Osteoblast (primary cell): Measurements from ENCODE around the gene KCNJ12. TPM values are rescaled to one million over a fixed set of nuclear protein-coding genes. Genes with fewer than 3 reads are reported as not detected.
A peak's percentile ranks its signal among the peaks of the same experiment; 100 is the strongest.

Experiments
- DNase-seq: peaks from one replicate; pipeline ENCODE4 v3.0.0; 2011; ENCODE audit warnings: low spot score, mixed read lengths; ENCODE audit not compliant: insufficient read length; ENCODE audit errors: missing footprints
- H2AFZ ChIP-seq: 2 replicates; pipeline ENCODE4 v1.6.0; 2011; ENCODE audit warnings: mild to moderate bottlenecking, low read length
- H3K27ac ChIP-seq: 2 replicates; pipeline ENCODE4 v1.5.1; 2011; ENCODE audit warnings: mild to moderate bottlenecking, low read depth, low read length, moderate library complexity
- H3K27me3 ChIP-seq: 2 replicates; pipeline ENCODE4 v1.6.0; 2012; ENCODE audit warnings: mild to moderate bottlenecking, control low read depth, inconsistent platforms, low read length, moderate library complexity; ENCODE audit not compliant: insufficient read depth
- H3K36me3 ChIP-seq: 2 replicates; pipeline ENCODE4 v1.5.1; 2011; ENCODE audit warnings: mild to moderate bottlenecking, low read length, control low read depth, moderate library complexity; ENCODE audit not compliant: insufficient read depth
- H3K4me1 ChIP-seq: 2 replicates; pipeline ENCODE4 v1.5.1; 2011; ENCODE audit warnings: mild to moderate bottlenecking, low read length, control low read depth, moderate library complexity; ENCODE audit not compliant: insufficient read depth
- H3K4me2 ChIP-seq: 2 replicates; pipeline ENCODE4 v1.6.0; 2011; ENCODE audit warnings: mild to moderate bottlenecking, low read length; ENCODE audit not compliant: insufficient read depth
- H3K4me3 ChIP-seq: fragments of 200-600 bp; sonication (generic); 3 replicates; pipeline ENCODE4 v1.5.1; 2012; ENCODE audit warnings: mild to moderate bottlenecking, low read length, inconsistent platforms; ENCODE audit not compliant: insufficient read depth
- H3K79me2 ChIP-seq: 2 replicates; pipeline ENCODE4 v1.6.0; 2012; ENCODE audit warnings: mild to moderate bottlenecking, low read length, control low read depth, inconsistent platforms; ENCODE audit not compliant: insufficient read depth
- H3K9me3 ChIP-seq: 2 replicates; pipeline ENCODE4 v1.5.1; 2011; ENCODE audit warnings: low read depth, low read length, control low read depth
- H4K20me1 ChIP-seq: 2 replicates; pipeline ENCODE4 v1.6.0; 2012; ENCODE audit warnings: mild to moderate bottlenecking, low read length, control low read depth; ENCODE audit not compliant: insufficient read depth
- total RNA-seq: library from RNA; depleted of rRNA; stranded (reverse); fragments of >200 nt; gene quantifications from 2 replicates; pipeline ENCODE4 v1.2.3, GENCODE V29; 2012
- TF ChIP-seq, protein P1 (sequence below): IDR thresholded peaks from 2 replicates; pipeline ENCODE4 v1.5.1; 2011; ENCODE audit warnings: mild to moderate bottlenecking, low read depth, low read length, moderate library complexity; ENCODE audit errors: extremely low read depth

The KCNJ12 gene
- total RNA-seq, 1 donor: under 0.01 TPM

DNA sequence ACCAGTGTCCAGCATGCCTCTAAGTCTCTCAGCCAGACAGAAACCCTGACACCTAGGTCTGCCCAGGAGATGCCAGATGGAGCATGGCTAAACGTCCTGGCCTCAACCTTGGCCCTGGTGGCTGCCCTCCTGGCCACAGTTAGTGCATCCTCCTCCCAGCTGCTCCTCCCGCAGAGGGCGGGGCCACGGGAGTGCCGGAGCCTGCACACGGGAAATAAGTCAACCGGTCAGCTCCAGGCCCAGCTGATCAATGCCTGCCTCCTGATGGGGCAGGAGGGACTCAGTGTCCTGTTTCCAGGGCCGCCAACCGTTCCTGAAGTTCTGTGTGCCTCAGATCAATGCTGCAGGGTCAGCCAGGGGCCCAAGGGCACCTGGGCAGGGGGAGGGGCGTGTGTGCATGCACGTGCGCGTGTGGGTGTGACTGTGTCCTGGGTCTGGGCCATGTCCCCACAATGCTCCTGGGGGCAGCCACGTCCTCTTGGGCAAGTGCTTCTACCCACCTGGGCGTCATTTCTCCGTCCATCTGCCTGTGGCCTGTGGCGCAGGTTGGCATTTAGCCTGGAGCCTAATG is 4.6 kb upstream of the KCNJ12 start:
- H3K4me2 ChIP-seq: no peak overlapping the region
- peaks cover 5% of the 10 kb centered on the region for H3K27me3 ChIP-seq
- TF ChIP-seq, protein P1, sequence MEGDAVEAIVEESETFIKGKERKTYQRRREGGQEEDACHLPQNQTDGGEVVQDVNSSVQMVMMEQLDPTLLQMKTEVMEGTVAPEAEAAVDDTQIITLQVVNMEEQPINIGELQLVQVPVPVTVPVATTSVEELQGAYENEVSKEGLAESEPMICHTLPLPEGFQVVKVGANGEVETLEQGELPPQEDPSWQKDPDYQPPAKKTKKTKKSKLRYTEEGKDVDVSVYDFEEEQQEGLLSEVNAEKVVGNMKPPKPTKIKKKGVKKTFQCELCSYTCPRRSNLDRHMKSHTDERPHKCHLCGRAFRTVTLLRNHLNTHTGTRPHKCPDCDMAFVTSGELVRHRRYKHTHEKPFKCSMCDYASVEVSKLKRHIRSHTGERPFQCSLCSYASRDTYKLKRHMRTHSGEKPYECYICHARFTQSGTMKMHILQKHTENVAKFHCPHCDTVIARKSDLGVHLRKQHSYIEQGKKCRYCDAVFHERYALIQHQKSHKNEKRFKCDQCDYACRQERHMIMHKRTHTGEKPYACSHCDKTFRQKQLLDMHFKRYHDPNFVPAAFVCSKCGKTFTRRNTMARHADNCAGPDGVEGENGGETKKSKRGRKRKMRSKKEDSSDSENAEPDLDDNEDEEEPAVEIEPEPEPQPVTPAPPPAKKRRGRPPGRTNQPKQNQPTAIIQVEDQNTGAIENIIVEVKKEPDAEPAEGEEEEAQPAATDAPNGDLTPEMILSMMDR: no peak
- DNase-seq: peak; percentile 57
- no peaks in the 10 kb centered on the region for H3K9me3 ChIP-seq
- no peak overlapping the region for H3K27ac ChIP-seq
- no peaks in the 10 kb centered on the region for H3K4me1 ChIP-seq
- H3K4me3 ChIP-seq: no peak overlapping the region
- no peak overlapping the region for H2AFZ ChIP-seq
- H3K79me2 ChIP-seq: no peaks in the 10 kb centered on the region
- H3K36me3 ChIP-seq: no peaks in the 10 kb centered on the region
- no peaks in the 10 kb centered on the region for H4K20me1 ChIP-seq

DNA sequence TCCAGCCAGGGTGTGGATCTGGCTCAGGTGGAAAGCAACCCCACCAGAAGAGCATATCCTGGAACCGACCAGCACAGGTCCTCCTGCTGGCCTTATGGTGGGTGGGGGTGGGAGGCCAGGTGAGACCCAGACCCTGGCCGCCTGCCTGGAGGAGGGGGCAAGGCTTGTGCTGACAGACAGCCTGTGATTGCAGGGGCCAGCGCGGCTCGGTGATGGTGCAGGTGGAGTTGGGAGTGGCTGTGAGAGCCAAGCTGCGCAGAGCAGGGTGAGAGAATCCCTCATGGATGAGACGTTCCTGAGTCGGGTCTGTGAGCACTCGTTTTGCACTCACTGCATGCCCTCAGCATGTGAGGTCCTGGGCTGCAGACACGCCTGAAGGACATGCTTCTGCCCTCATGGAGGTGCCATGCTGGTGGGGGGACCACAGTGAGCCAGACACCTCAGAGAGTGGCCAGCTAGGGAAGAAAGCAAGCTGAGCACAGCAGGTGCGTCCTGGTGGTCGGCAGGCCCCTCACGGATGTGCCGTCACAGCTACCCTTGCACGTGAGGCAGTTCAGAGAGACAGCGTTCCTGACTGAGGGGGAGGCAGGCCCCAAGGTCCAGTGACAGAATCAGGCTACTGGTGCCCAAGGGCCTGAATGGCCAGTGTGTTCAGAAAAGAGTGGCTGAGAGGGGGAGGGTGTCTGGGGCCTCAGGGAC is 3.8 kb upstream of the KCNJ12 start:
- Histone ChIP-seq H4K20me1 (no peaks in the 10 kb centered on the region), H3K4me3 (no peak overlapping the region), H3K27me3 (peaks cover 11% of the 10 kb centered on the region), H2AFZ (no peak overlapping the region), H3K9me3 (no peaks in the 10 kb centered on the region), H3K4me1 (peaks cover 5% of the 10 kb centered on the region), H3K4me2 (no peak overlapping the region), H3K36me3 (no peaks in the 10 kb centered on the region), H3K27ac (no peak overlapping the region), H3K79me2 (no peaks in the 10 kb centered on the region)
- DNase-seq: no peak
- TF ChIP-seq, protein P1: no peak

DNA sequence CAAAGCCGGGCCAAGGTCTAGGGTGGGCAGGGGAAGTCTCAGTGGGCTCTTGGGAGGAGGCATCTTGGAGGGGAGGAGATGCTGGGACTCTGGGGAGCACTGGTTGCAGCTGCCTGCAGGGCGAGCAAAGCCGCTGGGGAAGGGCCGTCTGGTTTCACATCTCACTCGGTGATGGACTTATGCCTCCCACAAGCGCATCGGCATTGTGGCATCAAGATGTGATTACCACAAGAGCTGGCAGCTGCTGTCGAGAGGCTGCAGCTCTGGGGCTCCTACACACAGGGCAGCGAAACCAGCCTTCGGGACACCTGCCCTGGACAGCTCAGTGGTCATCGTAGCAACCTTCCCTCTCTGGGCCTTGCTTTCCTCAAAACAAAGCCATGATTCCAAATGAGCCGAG is 3.1 kb upstream of the KCNJ12 start:
- Histone ChIP-seq H4K20me1 (no peaks in the 10 kb centered on the region), H3K27me3 (peaks cover 18% of the 10 kb centered on the region), H3K4me1 (peaks cover 5% of the 10 kb centered on the region), H3K9me3 (no peaks in the 10 kb centered on the region), H3K36me3 (no peaks in the 10 kb centered on the region), H3K4me2 (no peak overlapping the region), H3K4me3 (no peak overlapping the region), H3K79me2 (no peaks in the 10 kb centered on the region), H2AFZ (no peak overlapping the region), H3K27ac (no peak overlapping the region)
- TF ChIP-seq, protein P1: no peak
- no peak for DNase-seq

DNA sequence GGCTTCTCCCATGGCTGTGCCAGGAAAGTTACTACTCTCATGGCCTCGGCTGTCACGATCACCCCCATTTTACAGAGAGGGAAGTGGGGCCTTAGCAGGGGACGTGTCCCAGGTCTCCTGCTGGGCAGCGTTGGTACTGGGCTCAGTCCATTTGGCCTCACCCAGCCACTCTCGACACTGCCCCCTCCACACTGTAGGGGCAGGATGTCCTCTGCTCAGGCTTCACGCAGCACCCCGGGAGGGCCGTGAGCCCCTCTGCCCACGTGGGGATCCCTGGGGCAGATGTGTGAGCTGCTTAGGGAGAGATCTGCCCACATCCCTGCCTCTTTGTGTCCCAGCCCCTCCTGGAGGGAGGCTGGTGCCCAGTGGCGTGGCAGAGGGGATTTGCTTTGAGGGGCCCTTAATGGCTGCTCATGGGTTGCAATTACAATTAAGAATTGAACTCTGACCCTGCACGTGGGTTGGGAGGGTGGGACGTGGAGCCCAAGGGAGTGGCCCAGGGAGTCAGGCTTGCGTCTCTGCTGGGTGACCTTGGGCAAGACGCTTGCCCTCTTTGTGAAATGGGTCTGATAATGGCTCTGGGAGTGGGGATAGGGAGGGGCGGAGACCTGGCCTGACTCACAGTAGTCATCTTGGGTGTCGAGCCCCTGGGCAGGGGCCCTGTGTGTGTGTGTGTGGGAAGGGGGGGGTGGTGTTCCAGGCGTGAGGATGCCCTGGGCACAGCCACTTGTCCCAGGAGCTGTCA is 2.3 kb upstream of the KCNJ12 start:
- H3K27me3 ChIP-seq: peaks cover 23% of the 10 kb centered on the region
- no peaks in the 10 kb centered on the region for H3K79me2 ChIP-seq
- H3K27ac ChIP-seq: no peak overlapping the region
- H3K4me3 ChIP-seq: no peak overlapping the region
- H3K4me2 ChIP-seq: no peak overlapping the region
- no peaks in the 10 kb centered on the region for H3K36me3 ChIP-seq
- H4K20me1 ChIP-seq: no peaks in the 10 kb centered on the region
- no peak for DNase-seq
- no peak overlapping the region for H2AFZ ChIP-seq
- peaks cover 5% of the 10 kb centered on the region for H3K4me1 ChIP-seq
- TF ChIP-seq, protein P1: no peak
- H3K9me3 ChIP-seq: no peaks in the 10 kb centered on the region
